ENCODE results near the gene KIAA1549. TPM values are rescaled to one million over a fixed set of nuclear protein-coding genes. Genes with fewer than 3 reads are reported as not detected.

The KIAA1549 gene
- total RNA-seq, 1 donor from 2014 or later: 12.2 TPM

DNA sequence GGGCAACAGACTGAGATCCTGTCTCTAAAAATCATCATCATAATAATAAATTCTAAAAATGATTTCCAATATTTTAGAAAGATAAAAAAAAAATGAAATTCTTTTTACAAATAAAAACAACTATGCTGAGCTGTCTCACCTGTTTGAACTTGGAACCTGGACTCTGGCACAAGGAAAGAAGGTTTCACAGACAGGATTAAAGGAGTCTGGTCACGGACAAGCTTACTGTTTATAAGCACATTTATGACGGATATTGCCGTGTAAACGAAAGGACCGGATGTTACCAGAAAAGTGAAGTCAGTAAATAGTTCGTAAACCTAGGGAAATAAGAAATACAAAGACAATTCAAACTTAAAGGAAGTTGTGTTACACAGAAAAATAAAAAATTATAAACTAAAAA is 70.2 kb downstream of the KIAA1549 start:
- H3K4me1 Mint-ChIP-seq (ENCODE audit: unreplicated experiment): peaks cover 7% of the 10 kb centered on the region
- no peak for DNase-seq (ENCODE audit: extremely low spot score, unreplicated experiment)

DNA sequence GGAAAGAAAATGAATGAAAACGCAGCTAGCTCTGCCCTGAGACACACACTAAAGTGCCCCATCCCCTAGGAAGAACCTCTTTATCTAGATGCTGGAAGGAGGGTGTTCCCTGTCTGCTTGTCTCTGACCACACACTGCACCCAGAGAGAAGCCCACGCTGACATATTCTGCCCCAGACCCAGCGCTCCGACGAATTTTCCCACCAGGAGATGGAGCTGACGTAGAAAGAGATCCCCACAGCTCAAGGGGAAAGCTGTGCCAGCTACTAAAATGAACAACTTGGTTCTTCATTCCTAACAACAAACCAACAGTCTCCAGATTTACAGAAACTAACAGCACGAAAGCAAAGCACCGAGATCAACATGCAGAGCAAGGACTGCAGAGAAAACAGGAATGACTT is 73.3 kb downstream of the KIAA1549 start:
- H3K27me3 Mint-ChIP-seq (ENCODE audit: unreplicated experiment): no peaks in the 10 kb centered on the region
- no peak overlapping the region for H3K4me3 Mint-ChIP-seq (ENCODE audit: unreplicated experiment)
- TF ChIP-seq, protein P1, sequence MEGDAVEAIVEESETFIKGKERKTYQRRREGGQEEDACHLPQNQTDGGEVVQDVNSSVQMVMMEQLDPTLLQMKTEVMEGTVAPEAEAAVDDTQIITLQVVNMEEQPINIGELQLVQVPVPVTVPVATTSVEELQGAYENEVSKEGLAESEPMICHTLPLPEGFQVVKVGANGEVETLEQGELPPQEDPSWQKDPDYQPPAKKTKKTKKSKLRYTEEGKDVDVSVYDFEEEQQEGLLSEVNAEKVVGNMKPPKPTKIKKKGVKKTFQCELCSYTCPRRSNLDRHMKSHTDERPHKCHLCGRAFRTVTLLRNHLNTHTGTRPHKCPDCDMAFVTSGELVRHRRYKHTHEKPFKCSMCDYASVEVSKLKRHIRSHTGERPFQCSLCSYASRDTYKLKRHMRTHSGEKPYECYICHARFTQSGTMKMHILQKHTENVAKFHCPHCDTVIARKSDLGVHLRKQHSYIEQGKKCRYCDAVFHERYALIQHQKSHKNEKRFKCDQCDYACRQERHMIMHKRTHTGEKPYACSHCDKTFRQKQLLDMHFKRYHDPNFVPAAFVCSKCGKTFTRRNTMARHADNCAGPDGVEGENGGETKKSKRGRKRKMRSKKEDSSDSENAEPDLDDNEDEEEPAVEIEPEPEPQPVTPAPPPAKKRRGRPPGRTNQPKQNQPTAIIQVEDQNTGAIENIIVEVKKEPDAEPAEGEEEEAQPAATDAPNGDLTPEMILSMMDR (IDR thresholded peaks at IDR 0.05): no peak
- H3K4me1 Mint-ChIP-seq (ENCODE audit: unreplicated experiment): peaks cover 7% of the 10 kb centered on the region
- peaks cover 29% of the 10 kb centered on the region for H3K36me3 Mint-ChIP-seq (ENCODE audit: unreplicated experiment)
- DNase-seq (ENCODE audit: extremely low spot score, unreplicated experiment): no peak
- no peak overlapping the region for H3K27ac Mint-ChIP-seq (ENCODE audit: unreplicated experiment)
- H3K9me3 Mint-ChIP-seq (ENCODE audit: unreplicated experiment): no peaks in the 10 kb centered on the region

More for the DNA sequence above, 70.2 kb downstream of the KIAA1549 start:
- Mint-ChIP-seq H3K36me3 (ENCODE audit: unreplicated experiment) (peaks cover 17% of the 10 kb centered on the region), H3K27me3 (ENCODE audit: unreplicated experiment) (peaks cover 7% of the 10 kb centered on the region), H3K4me3 (ENCODE audit: unreplicated experiment) (no peak overlapping the region), H3K9me3 (ENCODE audit: unreplicated experiment) (no peaks in the 10 kb centered on the region), H3K27ac (ENCODE audit: unreplicated experiment) (no peak overlapping the region)
- TF ChIP-seq, protein P1 (IDR thresholded peaks at IDR 0.05): no peak

DNA sequence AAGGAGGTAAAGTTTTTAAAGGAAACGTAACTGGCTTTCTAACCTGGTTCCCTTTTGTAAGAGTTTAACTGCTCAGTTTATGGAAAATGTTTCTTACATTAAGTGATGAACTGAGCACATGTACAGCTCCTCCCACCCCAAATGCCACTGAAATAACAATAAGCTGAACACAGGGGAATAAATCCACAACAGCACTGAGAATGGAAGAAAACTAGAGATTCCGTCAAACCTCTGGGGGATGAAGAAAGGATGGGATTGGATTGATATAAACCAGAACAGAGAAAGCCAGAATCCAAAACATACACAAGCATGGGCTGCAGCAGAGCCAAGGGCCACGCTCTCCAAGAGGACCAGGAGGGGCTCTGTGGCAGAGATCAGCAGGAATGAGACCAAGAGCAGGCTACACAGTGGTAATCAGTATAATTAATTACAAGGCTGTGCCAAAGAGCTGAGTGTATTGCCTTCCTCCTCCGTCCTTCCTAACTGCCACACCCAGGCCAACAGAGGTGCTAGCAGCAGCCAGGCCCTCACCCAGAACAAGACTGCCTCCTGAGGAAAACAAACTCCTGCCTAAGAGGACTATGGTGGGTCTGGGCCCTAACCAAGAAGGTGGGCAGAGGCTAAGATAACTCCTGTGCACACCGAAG is 73.9 kb downstream of the KIAA1549 start:
- TF ChIP-seq, protein P1 (IDR thresholded peaks at IDR 0.05): no peak
- no peak for DNase-seq (ENCODE audit: extremely low spot score, unreplicated experiment)
- H3K36me3 Mint-ChIP-seq (ENCODE audit: unreplicated experiment): peaks cover 34% of the 10 kb centered on the region
- H3K4me1 Mint-ChIP-seq (ENCODE audit: unreplicated experiment): peaks cover 7% of the 10 kb centered on the region
- H3K4me3 Mint-ChIP-seq (ENCODE audit: unreplicated experiment): no peak overlapping the region
- H3K9me3 Mint-ChIP-seq (ENCODE audit: unreplicated experiment): no peaks in the 10 kb centered on the region
- H3K27me3 Mint-ChIP-seq (ENCODE audit: unreplicated experiment): no peaks in the 10 kb centered on the region
- H3K27ac Mint-ChIP-seq (ENCODE audit: unreplicated experiment): no peak overlapping the region

DNA sequence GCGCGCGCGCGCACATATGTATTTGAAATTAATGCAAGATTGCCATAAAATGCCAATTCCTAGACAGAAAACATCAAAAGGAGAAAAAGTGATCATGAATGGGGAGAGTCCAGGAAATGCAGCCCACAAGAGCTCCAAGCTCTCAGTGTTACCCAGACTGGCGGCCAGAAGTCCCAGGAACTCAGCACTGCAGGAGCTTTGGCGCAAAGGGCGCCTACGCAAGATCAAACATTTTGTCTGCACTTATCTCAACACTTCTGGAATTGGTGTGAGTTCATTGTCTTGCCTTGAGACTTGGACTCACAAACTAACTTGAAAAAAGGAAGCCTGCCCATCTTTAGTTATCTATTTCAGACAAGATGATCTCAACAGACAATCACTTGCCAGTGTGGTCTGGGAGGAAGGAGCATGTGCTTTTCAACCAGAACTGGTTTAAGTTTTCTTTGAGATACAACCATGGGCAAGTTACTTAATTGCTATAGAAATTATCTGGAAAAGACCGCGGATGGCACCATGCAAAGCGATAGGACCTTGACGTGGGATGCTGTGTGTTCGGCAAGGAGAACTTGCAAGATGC is 77.2 kb downstream of the KIAA1549 start:
- Mint-ChIP-seq H3K27ac (ENCODE audit: unreplicated experiment) (no peak overlapping the region), H3K4me1 (ENCODE audit: unreplicated experiment) (peaks cover 7% of the 10 kb centered on the region), H3K9me3 (ENCODE audit: unreplicated experiment) (no peaks in the 10 kb centered on the region), H3K4me3 (ENCODE audit: unreplicated experiment) (no peak overlapping the region), H3K36me3 (ENCODE audit: unreplicated experiment) (peaks cover 31% of the 10 kb centered on the region), H3K27me3 (ENCODE audit: unreplicated experiment) (no peaks in the 10 kb centered on the region)
- DNase-seq (ENCODE audit: extremely low spot score, unreplicated experiment): no peak
- TF ChIP-seq, protein P1 (IDR thresholded peaks at IDR 0.05): no peak

DNA sequence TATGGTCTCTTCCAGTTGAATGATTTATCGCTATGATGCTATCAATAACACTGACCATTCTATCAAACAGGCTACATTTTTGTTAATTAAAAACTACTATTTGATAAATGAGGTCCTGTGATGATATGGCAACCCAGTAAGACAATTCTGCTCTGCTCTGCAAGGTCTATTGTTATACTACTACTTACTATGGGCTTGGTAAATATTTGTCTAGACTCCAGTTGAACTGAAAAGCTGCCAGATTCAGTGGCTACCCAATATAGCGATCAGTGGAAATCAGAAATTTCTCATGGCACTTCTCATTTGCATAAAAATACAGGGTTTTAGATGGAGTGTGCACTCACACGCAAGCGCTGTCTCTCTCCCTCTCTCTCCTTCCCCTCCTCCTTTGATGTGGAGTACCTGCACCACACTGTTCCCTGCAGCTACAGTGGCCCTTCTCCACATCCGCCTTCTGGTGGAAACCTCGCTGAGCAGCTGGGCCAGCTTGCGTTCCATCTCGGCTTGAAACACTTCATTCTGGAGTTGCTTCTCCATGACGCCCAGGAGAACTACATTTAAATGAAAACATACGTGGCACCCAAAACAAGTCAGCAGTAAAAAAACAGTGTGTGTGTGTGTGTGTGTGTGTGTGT is 77.9 kb downstream of the KIAA1549 start:
- H3K4me1 Mint-ChIP-seq (ENCODE audit: unreplicated experiment): peaks cover 12% of the 10 kb centered on the region
- no peaks in the 10 kb centered on the region for H3K9me3 Mint-ChIP-seq (ENCODE audit: unreplicated experiment)
- no peak overlapping the region for H3K4me3 Mint-ChIP-seq (ENCODE audit: unreplicated experiment)
- peaks cover 32% of the 10 kb centered on the region for H3K36me3 Mint-ChIP-seq (ENCODE audit: unreplicated experiment)
- no peak overlapping the region for H3K27ac Mint-ChIP-seq (ENCODE audit: unreplicated experiment)
- no peaks in the 10 kb centered on the region for H3K27me3 Mint-ChIP-seq (ENCODE audit: unreplicated experiment)
- TF ChIP-seq, protein P1 (IDR thresholded peaks at IDR 0.05): no peak
- no peak for DNase-seq (ENCODE audit: extremely low spot score, unreplicated experiment)
